CD14-positive monocyte (primary cell): ENCODE results near the gene HIVEP3. TPM values are rescaled to one million over a fixed set of nuclear protein-coding genes. Genes with fewer than 3 reads are reported as not detected.
A peak's percentile ranks its signal among the peaks of the same experiment; 100 is the strongest.

Experiments
- DNase-seq, 3 donors: peaks; one replicate each; pipeline ENCODE4 v3.0.0-alpha.2; 2011 to 2022
- H2AFZ ChIP-seq: 2 replicates; pipeline ENCODE4 v1.6.0; 2012; ENCODE audit warnings: mild to moderate bottlenecking, low read depth, low read length, inconsistent platforms; ENCODE audit not compliant: insufficient read depth, poor library complexity, severe bottlenecking
- H3K27ac ChIP-seq, 2 donors: 1 replicate in 1 of 2; 2 replicates in 1 of 2; pipeline ENCODE4 v1.5.1; 2012 to 2013; ENCODE audit warnings: low read length in 2 of 2, control low read depth in 1 of 2, inconsistent platforms in 1 of 2, low read depth in 1 of 2, mild to moderate bottlenecking in 1 of 2
- H3K27me3 ChIP-seq, 2 donors: one replicate each; pipeline versions ENCODE4 v1.6.0 to v1.6.1; 2011 to 2013; ENCODE audit warnings: low read length in 2 of 2; ENCODE audit not compliant: control insufficient read depth in 2 of 2, insufficient read depth in 2 of 2
- H3K36me3 ChIP-seq, 2 donors: replicated peaks in 1 of 2; 1 replicate in 1 of 2; 2 replicates in 1 of 2; pipeline versions ENCODE4 v1.5.1 to v1.6.1; 2012 to 2013; ENCODE audit warnings: low read length in 2 of 2, control low read depth in 1 of 2, inconsistent platforms in 1 of 2, mild to moderate bottlenecking in 1 of 2; ENCODE audit not compliant: insufficient read depth in 2 of 2, control insufficient read depth in 1 of 2
- H3K4me1 ChIP-seq, 2 donors: 1 replicate in 1 of 2; 2 replicates in 1 of 2; pipeline versions ENCODE4 v1.5.1 to v1.6.1; 2012 to 2013; ENCODE audit warnings: low read length in 2 of 2, control low read depth in 1 of 2, inconsistent platforms in 1 of 2, mild to moderate bottlenecking in 1 of 2, moderate library complexity in 1 of 2; ENCODE audit not compliant: insufficient read depth in 2 of 2, control insufficient read depth in 1 of 2
- H3K4me2 ChIP-seq: replicated peaks from 2 replicates; pipeline ENCODE3; 2012; ENCODE audit warnings: low read length, moderate library complexity, mild to moderate bottlenecking; ENCODE audit not compliant: poor library complexity, severe bottlenecking; ENCODE audit errors: extremely low read depth
- H3K4me3 ChIP-seq, 3 experiments: fragments of 200-600 bp in 1 of 3; sonication (generic) in 1 of 3; replicated peaks in 1 of 3; 1 replicate in 2 of 3; 2 replicates in 1 of 3; pipeline ENCODE4 v1.5.1; 2011 to 2013; ENCODE audit warnings: low read length in 3 of 3, mild to moderate bottlenecking in 3 of 3, control low read depth in 2 of 3, low read depth in 2 of 3, inconsistent platforms in 1 of 3, moderate library complexity in 1 of 3
- H3K79me2 ChIP-seq: 2 replicates; pipeline ENCODE4 v1.6.0; 2012; ENCODE audit warnings: mild to moderate bottlenecking, control low read depth, inconsistent platforms, low read length, moderate library complexity; ENCODE audit not compliant: insufficient read depth
- H3K9ac ChIP-seq: 2 replicates; pipeline ENCODE4 v1.6.0; 2017; ENCODE audit warnings: low read length, mild to moderate bottlenecking; ENCODE audit not compliant: insufficient read depth, poor library complexity, severe bottlenecking
- H3K9me3 ChIP-seq, 2 donors: replicated peaks in 1 of 2; 1 replicate in 1 of 2; 2 replicates in 1 of 2; pipeline versions ENCODE4 v1.5.1 to v1.6.1; 2012 to 2013; ENCODE audit warnings: low read length in 2 of 2, control low read depth in 1 of 2; ENCODE audit not compliant: control insufficient read depth in 1 of 2, insufficient read depth in 1 of 2
- H4K20me1 ChIP-seq: 2 replicates; pipeline ENCODE4 v1.6.0; 2012; ENCODE audit warnings: mild to moderate bottlenecking, low read length, control low read depth, moderate library complexity; ENCODE audit not compliant: insufficient read depth
- H3K27ac Mint-ChIP-seq, 7 donors: one replicate each; pipeline ENCODE4 v1.8.0; 2020; ENCODE audit warnings: mild to moderate bottlenecking in 7 of 7, mixed read lengths in 7 of 7, moderate library complexity in 6 of 7, inconsistent platforms in 2 of 7
- H3K27me3 Mint-ChIP-seq, 3 donors: one replicate each; pipeline ENCODE4 v1.8.0; 2021 to 2022; ENCODE audit warnings: low read depth in 3 of 3, mild to moderate bottlenecking in 3 of 3, mixed read lengths in 3 of 3, moderate library complexity in 3 of 3, inconsistent platforms in 1 of 3
- H3K36me3 Mint-ChIP-seq, 2 donors: one replicate each; pipeline ENCODE4 v1.8.0; 2020; ENCODE audit warnings: mixed read lengths in 2 of 2, inconsistent platforms in 1 of 2, mild to moderate bottlenecking in 1 of 2
- H3K4me1 Mint-ChIP-seq: one replicate; pipeline ENCODE4 v1.8.0; 2020; ENCODE audit warnings: mild to moderate bottlenecking, mixed read lengths
- H3K4me3 Mint-ChIP-seq, 2 donors: one replicate each; pipeline ENCODE4 v1.8.0; 2020; ENCODE audit warnings: mild to moderate bottlenecking in 2 of 2, mixed read lengths in 2 of 2, moderate library complexity in 1 of 2
- H3K9me3 Mint-ChIP-seq, 7 donors: one replicate each; pipeline ENCODE4 v1.8.0; 2020 to 2022; ENCODE audit warnings: mixed read lengths in 7 of 7, mild to moderate bottlenecking in 6 of 7, moderate library complexity in 6 of 7, inconsistent platforms in 2 of 7
- WGBS: methylation state at CpG from one replicate; pipeline ENCODE4 v1.1.5; 2013; ENCODE audit warnings: missing lambda C conversion rate; ENCODE audit not compliant: insufficient coverage; 5-methylcytosine and 5-hydroxymethylcytosine counted together
- intact Hi-C, 2 donors: fragments of 100-400 bp; cut with micrococcal nuclease; formaldehyde crosslinking; loops; one replicate each; pipeline versions ENCODE4 v1.15.0 to v1.15.1; 2023
- polyA plus RNA-seq, 3 donors: library from polyadenylated mRNA; depleted of rRNA in 1 of 3; unstranded in 2 of 3; stranded (reverse) in 1 of 3; fragments of 300-500 nt in 2 of 3; fragments of >200 nt in 1 of 3; fragmentation: Illumina TruSeq in 2 of 3; gene quantifications; 1 replicate in 2 of 3; 2 replicates in 1 of 3; pipeline ENCODE4 v1.2.3, GENCODE V29; 2012 to 2021
- TF ChIP-seq, protein P1 (sequence below): fragments of 200-600 bp; IDR thresholded peaks from one replicate; pipeline ENCODE4 v1.8.0; 2022; ENCODE audit warnings: antibody characterized with exemption, mild to moderate bottlenecking

Gene HIVEP3
- polyA plus RNA-seq, 3 donors = 1.2 to 3.7 (median 1.8) TPM

- Mint-ChIP-seq H3K9me3 (peaks cover 2 to 16% (median 6%) of the 10 kb centered on the region in 7 donors), H3K27ac (no peak overlapping the region), H3K4me3 (no peak overlapping the region), H3K27me3 (peaks cover 0 to 1% (median 0%) of the 10 kb centered on the region in 3 donors), H3K4me1 (peaks cover 12% of the 10 kb centered on the region), H3K36me3 (no peaks in the 10 kb centered on the region)
- TF ChIP-seq, protein P1, sequence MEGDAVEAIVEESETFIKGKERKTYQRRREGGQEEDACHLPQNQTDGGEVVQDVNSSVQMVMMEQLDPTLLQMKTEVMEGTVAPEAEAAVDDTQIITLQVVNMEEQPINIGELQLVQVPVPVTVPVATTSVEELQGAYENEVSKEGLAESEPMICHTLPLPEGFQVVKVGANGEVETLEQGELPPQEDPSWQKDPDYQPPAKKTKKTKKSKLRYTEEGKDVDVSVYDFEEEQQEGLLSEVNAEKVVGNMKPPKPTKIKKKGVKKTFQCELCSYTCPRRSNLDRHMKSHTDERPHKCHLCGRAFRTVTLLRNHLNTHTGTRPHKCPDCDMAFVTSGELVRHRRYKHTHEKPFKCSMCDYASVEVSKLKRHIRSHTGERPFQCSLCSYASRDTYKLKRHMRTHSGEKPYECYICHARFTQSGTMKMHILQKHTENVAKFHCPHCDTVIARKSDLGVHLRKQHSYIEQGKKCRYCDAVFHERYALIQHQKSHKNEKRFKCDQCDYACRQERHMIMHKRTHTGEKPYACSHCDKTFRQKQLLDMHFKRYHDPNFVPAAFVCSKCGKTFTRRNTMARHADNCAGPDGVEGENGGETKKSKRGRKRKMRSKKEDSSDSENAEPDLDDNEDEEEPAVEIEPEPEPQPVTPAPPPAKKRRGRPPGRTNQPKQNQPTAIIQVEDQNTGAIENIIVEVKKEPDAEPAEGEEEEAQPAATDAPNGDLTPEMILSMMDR = no peak
- intact Hi-C loops = no loop called here
- H3K9ac ChIP-seq = no peak overlapping the region
- no peaks in the 10 kb centered on the region for H3K36me3 ChIP-seq
- peak in 2 of 3 donors; percentile 22 to 43 for DNase-seq
- H3K27ac ChIP-seq = peak overlapping the region in 1 of 2 donors; percentile 11
- H3K27me3 ChIP-seq = no peaks in the 10 kb centered on the region
- H3K4me3 ChIP-seq = no peak overlapping the region
- H3K9me3 ChIP-seq = no peaks in the 10 kb centered on the region
- H2AFZ ChIP-seq = no peak overlapping the region
- H4K20me1 ChIP-seq = no peaks in the 10 kb centered on the region
- H3K4me2 ChIP-seq = no peak overlapping the region
- 0% methylated on average over 1 of the region's 1 CpG for WGBS
- no peaks in the 10 kb centered on the region for H3K79me2 ChIP-seq
- peaks cover 9 to 11% of the 10 kb centered on the region in 2 donors for H3K4me1 ChIP-seq
Observed at GRCh38 chr1:41941381-41941780, 22.7 kb upstream of the HIVEP3 start.

DNA sequence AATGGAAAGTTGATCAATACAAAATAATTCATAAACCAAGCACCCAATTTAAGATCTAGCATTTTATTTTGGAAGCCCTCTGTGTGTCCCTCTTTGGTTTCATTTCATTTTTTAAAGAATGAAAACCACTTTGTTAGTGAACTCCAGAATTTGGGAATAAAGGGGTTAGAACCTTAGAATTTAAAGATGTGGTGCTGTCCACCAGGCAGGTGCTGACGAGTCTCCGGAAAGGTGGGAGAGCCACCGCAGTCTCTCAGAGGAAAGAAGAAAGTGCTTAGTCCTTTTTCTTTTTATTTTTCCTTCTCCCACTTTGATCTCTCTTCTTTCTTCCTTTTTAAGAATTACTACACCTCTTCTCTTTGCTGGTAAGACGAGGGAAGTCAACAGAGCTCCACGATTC lies 20.5 kb upstream of the HIVEP3 start:
- Histone ChIP-seq H3K79me2 (no peaks in the 10 kb centered on the region), H3K9ac (no peak overlapping the region), H3K4me1 (peaks cover 9 to 11% of the 10 kb centered on the region in 2 donors), H3K4me2 (no peak overlapping the region), H2AFZ (no peak overlapping the region), H3K36me3 (no peaks in the 10 kb centered on the region), H3K27ac (no peak overlapping the region), H3K4me3 (no peak overlapping the region), H3K9me3 (no peaks in the 10 kb centered on the region), H3K27me3 (no peaks in the 10 kb centered on the region), H4K20me1 (no peaks in the 10 kb centered on the region)
- Mint-ChIP-seq H3K4me3 (no peak overlapping the region), H3K27me3 (peaks cover 0 to 1% (median 0%) of the 10 kb centered on the region in 3 donors), H3K9me3 (peaks cover 2 to 11% (median 4%) of the 10 kb centered on the region in 7 donors), H3K4me1 (peaks cover 12% of the 10 kb centered on the region), H3K36me3 (no peaks in the 10 kb centered on the region), H3K27ac (no peak overlapping the region)
- WGBS = 100% methylated on average over 3 of the region's 5 CpGs
- TF ChIP-seq, protein P1 = no peak
- DNase-seq = no peak
- intact Hi-C loops = no loop called here
